NCI-H748 treated with DMSO at 0.1 percent for 48 hours (cell line): ENCODE measurements around the gene CD3E.
A peak's percentile ranks its signal among the peaks of the same experiment; 100 is the strongest.

ENCODE experiments used
- DNase-seq: peaks from one replicate; lab custom pipeline; 2025; lab: John Stamatoyannopoulos, UW

Gene CD3E

DNA sequence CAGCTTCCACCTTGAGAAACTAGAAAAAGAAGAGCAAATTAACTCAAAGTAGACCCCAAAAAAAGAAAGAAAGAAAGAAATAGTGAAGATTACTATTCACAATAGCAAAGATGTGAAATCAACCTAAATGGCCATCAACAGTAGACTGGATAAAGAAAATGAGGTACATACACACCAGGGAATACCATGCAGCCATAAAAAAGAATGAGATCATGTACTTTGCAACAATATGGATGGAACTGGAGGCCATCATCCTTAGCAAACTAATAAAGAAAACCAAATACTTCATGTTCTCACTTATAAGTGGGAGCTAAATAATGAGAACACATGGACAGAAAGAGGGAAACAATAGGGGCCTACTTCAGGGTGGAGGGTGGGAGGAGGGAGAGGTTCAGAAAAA lies 24.2 kb downstream of the CD3E start:
- DNase-seq: no peak

DNA sequence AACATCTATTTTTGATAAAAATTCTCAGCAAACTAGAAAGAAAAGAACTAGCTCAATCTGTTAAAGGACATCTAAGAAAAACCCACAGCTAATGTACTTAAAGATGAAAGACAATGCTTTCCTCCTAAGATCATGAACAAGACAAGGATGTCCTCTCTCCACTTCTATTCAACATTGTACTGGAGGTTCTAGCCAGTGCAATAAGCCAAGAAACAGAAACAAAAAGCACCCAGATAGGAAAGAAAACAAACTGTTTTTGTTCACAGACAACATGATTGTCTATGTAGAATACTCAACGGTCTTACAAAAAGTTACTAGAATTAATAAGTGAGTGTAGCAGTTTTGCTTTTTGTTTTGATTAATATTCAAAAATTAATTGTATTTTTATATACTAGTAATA lies 30.2 kb downstream of the CD3E start:
- no peak for DNase-seq

DNA sequence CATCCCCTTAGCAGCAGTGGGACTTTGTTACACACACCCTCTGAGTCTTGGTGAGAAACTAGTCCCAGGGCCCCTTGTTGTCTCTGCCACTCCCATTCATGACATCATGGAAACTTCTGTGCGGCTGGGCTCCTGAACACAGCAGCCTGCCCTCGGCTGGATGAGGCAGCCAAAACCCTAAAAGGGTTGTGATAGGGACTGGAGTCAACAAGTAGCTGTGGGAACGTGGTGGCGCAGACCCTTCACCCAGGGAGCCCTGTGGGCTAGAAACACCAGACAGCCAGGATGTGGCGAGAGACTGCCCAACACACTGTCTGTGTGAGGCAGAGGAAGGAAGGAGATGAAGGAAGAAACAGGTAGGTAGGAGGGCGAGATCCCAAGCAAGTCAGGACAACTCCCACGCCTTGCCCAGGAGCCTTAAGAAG lies 34.1 kb downstream of the CD3E start:
- no peak for DNase-seq

DNA sequence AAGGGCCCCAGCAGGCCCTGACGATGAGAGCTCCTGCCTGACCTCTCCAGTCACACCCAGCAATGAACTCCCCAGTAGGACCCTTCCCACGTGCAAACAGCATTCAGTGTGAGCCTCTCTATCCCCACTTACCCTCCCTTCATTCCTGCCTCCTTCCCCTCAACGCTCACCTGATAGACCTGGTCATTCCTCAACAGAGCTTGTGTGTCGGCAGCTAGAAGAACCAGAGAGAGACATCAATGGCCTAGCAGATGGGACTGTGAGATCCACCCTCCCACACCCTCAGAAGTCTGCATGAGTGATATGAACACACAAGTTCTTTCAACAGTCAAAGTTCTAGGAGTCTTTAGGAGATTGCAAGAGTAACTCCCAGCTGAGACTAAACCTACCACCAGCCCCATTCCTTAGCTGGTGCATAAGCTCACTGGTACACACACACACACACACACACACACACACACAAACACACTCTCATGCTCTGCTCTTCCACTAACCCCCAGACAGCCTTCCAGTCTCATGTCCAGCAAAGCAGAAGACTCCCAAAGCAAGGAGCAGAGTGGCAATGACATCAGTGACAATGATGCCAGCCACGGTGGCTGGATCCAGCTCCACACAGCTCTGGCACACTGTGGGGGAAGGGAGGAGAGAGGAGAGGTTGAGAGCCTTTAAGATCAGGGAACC lies 34.9 kb downstream of the CD3E start:
- no peak for DNase-seq

DNA sequence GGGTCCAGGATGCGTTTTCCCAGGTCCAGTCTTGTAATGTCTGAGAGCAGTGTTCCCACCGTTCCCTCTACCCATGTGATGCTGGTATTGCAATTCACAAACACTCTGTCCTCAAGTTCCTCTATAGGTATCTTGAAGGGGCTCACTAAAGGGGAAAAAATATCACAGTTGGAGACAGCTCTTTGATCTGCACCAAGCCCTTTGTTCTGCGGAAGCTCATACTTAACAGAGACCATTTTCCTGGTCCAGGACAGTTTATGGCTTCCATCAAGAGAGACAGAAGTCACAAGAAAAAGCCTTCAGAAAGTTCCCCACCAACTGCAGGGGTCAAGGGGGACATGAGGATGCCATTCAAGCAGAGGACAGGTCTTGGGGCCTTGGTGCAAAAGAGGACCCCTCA lies 35.9 kb downstream of the CD3E start:
- no peak for DNase-seq

DNA sequence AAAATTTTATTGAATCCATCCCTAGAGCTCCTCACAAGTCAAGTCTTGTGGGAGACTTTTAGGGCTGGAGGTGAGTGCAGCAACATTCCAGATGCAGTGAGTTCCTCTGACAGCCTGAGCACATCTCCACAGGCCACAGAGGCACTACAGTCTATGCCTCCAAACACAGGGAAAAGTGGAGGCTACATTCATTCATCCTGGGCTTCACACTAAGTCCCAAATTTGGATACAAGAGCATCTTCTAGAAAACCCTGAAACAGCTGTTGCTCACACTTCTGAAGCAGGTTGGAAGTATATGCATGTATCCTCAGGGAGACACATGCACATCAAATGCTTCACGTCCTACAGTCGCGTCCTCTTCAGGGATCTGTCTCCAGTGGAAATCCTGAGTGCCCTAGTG lies 36.7 kb downstream of the CD3E start:
- DNase-seq: no peak

DNA sequence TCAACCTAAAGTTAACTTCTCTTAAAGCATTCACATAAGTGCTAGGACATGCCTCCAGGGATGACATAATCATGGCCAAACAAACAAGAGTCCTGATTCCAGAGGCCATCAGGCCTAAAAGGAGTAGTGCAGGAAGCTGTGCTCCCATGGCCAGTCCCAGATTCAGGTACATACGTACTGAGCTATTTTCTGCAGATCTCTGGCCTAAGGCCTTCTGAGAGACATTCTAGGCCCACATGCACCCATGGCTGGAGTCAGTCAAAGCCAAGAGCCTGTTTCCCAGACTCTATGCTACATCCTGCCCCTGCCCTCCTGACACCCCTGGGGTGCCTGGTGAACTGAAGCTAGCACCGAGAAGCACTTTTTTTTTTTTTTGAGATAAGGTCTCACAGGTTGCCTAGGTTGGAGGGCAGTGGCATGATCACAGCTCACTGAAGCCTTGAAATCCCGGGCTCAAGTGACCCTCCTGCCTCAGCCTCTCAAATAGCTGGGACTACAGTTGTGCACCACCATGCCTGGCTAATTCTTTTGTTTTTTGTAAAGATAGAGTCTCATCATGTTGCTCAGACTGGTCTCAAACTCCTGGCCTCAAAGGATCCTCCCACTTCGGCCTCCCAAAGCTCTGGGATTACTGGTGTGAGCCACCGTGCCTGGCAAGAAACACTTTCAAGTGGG lies 37.4 kb downstream of the CD3E start:
- DNase-seq: no peak

DNA sequence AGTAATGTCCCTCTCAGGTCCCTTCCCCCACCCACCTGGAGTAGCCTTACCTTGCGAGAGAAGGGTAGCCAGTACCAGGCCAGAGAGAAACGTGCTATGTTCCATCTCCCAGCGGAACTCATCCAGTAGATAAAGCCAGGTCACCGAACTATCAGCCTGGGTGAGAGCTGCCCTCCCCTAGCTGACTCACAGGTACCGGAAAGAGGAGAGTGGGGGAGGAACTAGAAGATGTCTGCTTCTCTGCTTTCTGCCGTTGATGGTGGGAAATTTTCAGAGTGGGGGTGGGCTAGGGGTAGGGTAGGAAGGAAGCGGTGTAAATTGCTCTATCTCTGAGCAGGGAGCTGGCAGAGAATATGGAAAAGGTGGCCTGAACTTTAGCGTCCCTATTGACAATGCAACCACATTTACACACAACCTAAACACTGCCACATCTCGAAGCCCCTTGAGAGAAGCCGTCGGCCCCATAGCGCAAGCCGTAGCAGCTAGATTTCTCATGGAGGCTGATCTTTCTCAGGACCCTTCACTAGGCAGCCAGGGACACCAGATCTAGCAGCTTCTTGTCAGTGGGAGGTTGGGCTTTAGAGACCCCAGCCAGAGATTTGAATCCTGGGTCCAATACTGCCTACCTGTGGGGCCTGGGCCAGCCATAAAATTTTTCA lies 38.1 kb downstream of the CD3E start, which contains the start of gene CD3D:
CD3D (minus strand) TSS at position 203 of the 659 bp plus-strand sequence; CDS start at position 105, 98 bp downstream.
- no peak for DNase-seq

DNA sequence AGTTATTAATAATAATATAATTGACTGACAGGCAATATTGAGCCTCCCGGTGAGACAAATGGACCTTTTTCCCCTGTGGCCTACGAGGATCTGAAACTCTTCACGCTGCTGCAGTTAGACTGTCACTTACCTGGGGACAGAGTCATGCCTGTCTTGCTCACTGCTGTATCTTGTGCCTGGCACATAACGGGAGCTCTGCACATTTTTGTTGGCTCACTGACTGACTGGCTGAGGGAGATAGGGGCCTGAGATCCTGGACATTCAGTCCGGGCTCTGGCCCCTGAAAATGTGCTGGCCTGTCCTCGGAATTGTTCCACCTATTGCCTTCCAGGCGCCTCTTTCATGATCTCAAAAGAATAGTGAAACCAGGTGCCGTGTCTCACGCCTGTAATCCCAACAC lies 38.7 kb downstream of the CD3E start:
- no peak for DNase-seq

DNA sequence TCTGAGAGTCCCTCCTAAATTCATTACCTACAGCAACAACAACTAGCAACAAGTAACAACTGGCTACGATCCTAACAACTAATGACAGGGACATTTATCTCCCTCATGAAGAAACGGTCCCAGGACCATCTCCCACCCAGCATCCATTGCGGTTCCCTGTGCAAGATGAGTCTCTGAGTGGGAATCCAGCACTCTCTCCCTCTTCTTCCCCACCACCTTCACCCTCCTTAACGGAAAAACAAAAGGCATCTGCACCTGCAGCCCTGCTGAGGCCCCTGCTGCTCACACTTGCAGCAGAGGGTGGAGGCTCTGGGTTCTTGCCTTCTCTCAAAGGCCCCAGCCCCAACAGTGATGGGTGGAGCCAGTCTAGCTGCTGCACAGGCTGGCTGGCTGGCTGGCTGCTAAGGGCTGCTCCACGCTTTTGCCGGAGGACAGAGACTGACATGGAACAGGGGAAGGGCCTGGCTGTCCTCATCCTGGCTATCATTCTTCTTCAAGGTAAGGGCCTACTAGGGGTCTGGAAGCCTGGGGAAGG lies 39.5 kb downstream of the CD3E start, which contains the start of gene CD3G:
CD3G (plus strand) TSS at position 364 of the 535 bp plus-strand sequence; CDS start at position 444, 80 bp downstream.
- no peak for DNase-seq

DNA sequence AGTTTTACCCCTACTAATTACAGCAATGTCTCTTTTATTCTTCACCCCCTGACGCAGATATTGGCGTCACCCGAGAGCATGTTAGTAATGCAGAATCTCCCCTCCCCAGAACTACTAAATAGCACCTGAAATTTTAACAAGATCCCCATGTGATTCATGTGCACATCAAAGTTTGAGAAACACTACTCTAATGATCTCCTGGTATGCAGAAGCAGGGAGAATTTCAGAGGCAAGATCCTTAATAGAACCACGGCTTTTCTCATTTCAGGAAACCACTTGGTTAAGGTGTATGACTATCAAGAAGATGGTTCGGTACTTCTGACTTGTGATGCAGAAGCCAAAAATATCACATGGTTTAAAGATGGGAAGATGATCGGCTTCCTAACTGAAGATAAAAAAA lies 44.9 kb downstream of the CD3E start:
- DNase-seq: no peak

DNA sequence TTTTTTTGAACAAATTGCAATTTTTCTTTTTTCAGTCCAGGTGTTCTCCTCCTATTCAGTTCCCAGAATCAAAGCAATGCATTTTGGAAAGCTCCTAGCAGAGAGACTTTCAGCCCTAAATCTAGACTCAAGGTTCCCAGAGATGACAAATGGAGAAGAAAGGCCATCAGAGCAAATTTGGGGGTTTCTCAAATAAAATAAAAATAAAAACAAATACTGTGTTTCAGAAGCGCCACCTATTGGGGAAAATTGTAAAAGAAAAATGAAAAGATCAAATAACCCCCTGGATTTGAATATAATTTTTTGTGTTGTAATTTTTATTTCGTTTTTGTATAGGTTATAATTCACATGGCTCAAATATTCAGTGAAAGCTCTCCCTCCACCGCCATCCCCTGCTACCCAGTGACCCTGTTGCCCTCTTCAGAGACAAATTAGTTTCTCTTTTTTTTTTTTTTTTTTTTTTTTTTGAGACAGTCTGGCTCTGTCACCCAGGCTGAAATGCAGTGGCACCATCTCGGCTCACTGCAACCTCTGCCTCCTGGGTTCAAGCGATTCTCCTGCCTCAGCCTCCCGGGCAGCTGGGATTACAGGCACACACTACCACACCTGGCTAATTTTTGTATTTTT lies 48.7 kb downstream of the CD3E start:
- no peak for DNase-seq

DNA sequence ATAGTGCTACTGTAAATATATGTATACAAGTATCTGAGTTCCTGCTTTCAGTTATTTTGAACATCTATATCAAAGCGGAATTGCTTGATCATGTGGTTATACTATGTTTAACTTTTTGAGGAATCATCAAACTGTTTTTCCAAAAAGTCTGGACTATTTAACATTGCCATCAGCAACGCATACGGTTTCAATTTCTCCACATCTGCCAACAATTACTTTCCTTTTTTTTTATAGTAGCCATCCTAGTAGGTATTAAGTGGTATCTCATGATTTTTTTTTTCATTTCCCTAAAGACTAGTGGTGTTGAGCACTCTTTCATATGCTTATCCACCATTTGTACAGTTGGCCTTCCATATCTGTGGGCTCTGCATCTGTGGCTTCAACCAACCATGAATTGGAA lies 53.5 kb downstream of the CD3E start:
- no peak for DNase-seq

DNA sequence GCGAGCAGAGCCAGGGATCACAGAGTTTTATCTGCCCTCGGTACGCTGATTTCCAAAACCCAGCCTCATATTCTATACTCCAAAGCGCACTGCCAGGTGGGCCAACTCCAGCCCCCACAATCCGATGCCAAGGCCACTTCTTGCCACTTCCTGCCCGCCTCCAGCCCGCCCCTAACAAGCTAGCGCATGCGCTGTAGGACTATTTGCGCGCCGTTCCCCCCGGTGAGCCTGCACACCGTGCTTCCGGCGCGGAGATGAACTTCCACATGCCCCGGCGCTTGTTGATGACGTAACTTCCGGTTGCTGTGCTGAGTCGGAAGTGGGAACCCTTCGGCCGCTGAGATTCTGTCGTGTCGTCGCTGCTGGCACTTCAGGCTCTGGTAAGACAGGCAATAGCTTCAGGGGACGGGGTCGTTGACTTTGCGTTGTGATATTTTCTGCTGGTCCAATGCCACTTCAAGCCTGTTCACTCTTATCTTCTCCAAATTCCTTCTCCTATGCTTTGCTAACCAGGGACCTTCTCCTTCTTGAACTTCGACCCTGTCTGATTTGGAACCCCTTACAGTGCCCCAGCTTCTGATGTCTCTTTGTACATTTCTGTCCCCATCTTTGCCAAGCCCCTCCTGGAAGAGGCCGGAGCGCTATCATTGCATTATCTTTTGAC lies 54.9 kb downstream of the CD3E start, which contains the start of gene UBE4A:
UBE4A (plus strand) TSS at position 306 of the 664 bp plus-strand sequence. CDS start 5,481 bp downstream, outside the sequence.
- DNase-seq: peak; percentile 58

DNA sequence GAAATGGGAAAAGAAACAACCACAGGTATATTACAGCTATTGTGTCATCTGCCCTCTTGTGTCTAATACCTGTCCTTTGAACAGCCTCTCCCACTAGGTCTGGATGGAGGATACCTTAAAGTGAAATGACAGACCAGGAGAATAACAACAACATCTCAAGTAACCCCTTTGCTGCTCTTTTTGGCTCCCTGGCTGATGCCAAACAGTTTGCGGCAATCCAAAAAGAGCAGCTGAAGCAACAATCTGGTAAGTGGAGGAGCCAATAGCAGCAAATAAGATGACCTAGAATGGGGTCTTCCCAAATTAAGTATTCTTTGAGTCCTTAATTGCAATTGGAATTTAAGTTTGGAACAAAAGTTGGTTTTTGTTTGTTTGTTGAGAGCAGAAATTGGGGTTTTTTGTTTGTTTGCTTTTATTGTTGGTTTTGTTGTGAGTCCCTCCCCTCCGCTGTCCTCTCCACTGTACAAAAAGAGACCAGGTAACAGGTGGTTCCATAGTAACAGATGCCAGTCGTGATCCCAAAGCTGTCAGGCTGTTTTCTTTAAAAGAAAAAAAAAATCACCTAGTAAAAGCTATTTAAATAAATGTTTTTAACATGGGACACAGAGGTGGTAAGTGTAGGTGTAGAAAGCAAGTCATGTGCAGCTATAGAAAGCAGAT lies 60.6 kb downstream of the CD3E start:
- DNase-seq: no peak
